HCT116 (cell line): ENCODE results near the gene ANKRD29. TPM values are rescaled to one million over a fixed set of nuclear protein-coding genes. Genes with fewer than 3 reads are reported as not detected.

Experiments
- ATAC-seq: fragments of 200-7000 bp; cut with Tn5 transposase; 2 replicates; pipeline ENCODE4 v1.9.1; 2020; ENCODE audit warnings: mild to moderate bottlenecking, moderate library complexity
- BruUV-seq: library from RNA; stranded (reverse); fragments of 400-500 nt; replicated peaks from 2 replicates; lab custom pipeline; 2021; lab: Mats Ljungman, UMichigan
- CTCF ChIA-PET: fragments of 300-600 bp; sonication (Branson Sonifier 250); formaldehyde crosslinking; loops from one replicate; lab custom pipeline; 2021; ENCODE audit warnings: antibody characterized with exemption; lab: Charles Lee
- POLR2A ChIA-PET: fragments of 300-600, 350-600 bp; sonication (Branson Sonifier 250); formaldehyde crosslinking; loops from one replicate; lab custom pipeline; 2021; ENCODE audit warnings: antibody characterized with exemption; lab: Charles Lee
- RAD21 ChIA-PET, 2 experiments: fragments of 300-600 bp; sonication (Branson Sonifier 250); formaldehyde crosslinking; loops; one replicate each; lab custom pipeline; 2023; ENCODE audit warnings: low total read pairs in 2 of 2; ENCODE audit not compliant: uncharacterized antibody in 2 of 2, unreplicated experiment in 2 of 2, low non-redundant PET in 1 of 2; lab: Charles Lee
- DNase-seq: peaks from one replicate; pipeline ENCODE4 v3.0.0-alpha.2; 2010; ENCODE audit warnings: low read depth, low spot score
- H2AFZ ChIP-seq: fragments of 200-600 bp; shearing (Covaris generic), sonication (generic); 2 replicates; pipeline ENCODE4 v1.6.1; 2017; ENCODE audit warnings: low read depth, mixed run types, mixed read lengths, antibody characterized with exemption, low read length; ENCODE audit not compliant: poor library complexity, severe bottlenecking
- H3K27ac ChIP-seq: 2 replicates; pipeline ENCODE4 v1.5.1; 2012; ENCODE audit warnings: low read depth, low read length
- H3K27me3 ChIP-seq: fragments of 200-600 bp; sonication (generic); 2 replicates; pipeline ENCODE4 v1.6.1; 2016; ENCODE audit warnings: mixed run types, low read length, mixed read lengths; ENCODE audit not compliant: insufficient read depth
- H3K36me3 ChIP-seq, 2 experiments: fragments of 200-500 bp in 1 of 2; fragments of 200-600 bp in 1 of 2; sonication (Bioruptor generic) in 1 of 2; sonication (generic) in 1 of 2; 2 replicates each; pipeline versions ENCODE4 v1.5.1 to v1.6.1; 2014 to 2016; ENCODE audit warnings: low read length in 2 of 2, inconsistent platforms in 1 of 2, mixed read lengths in 1 of 2, mixed run types in 1 of 2; ENCODE audit not compliant: insufficient read depth in 2 of 2, control insufficient read depth in 1 of 2
- H3K4me1 ChIP-seq, 2 experiments: fragments of 200-600 bp in 1 of 2; sonication (generic) in 1 of 2; 2 replicates each; pipeline versions ENCODE4 v1.5.1 to v1.6.1; 2012 to 2017; ENCODE audit warnings: low read length in 2 of 2, inconsistent platforms in 1 of 2, mild to moderate bottlenecking in 1 of 2, mixed read lengths in 1 of 2, mixed run types in 1 of 2, moderate library complexity in 1 of 2; ENCODE audit not compliant: insufficient read depth in 2 of 2, control insufficient read depth in 1 of 2
- H3K4me2 ChIP-seq: fragments of 200-600 bp; sonication (generic); 2 replicates; pipeline ENCODE4 v1.6.1; 2017; ENCODE audit warnings: mixed run types, low read length, mixed read lengths
- H3K4me3 ChIP-seq, 2 experiments: fragments of 200-600 bp in 1 of 2; sonication (generic) in 1 of 2; replicated peaks in 1 of 2; 2 replicates each; pipeline ENCODE4 v1.5.1; 2011 to 2016; ENCODE audit warnings: low read length in 2 of 2, control low read depth in 1 of 2, low read depth in 1 of 2, mild to moderate bottlenecking in 1 of 2, mixed read lengths in 1 of 2, mixed run types in 1 of 2
- H3K79me2 ChIP-seq: fragments of 200-600 bp; sonication (generic); 2 replicates; pipeline ENCODE4 v1.6.1; 2017; ENCODE audit warnings: mild to moderate bottlenecking, mixed run types, low read length, moderate library complexity, mixed read lengths; ENCODE audit not compliant: insufficient read depth
- H3K9ac ChIP-seq: fragments of 200-600 bp; sonication (generic); 2 replicates; pipeline ENCODE4 v1.6.1; 2016; ENCODE audit warnings: low read length, mixed read lengths
- H3K9me2 ChIP-seq: fragments of 200-600 bp; sonication (generic), shearing (Covaris generic); 2 replicates; pipeline ENCODE4 v1.6.1; 2017; ENCODE audit warnings: mixed run types, mild to moderate bottlenecking, moderate library complexity; ENCODE audit not compliant: insufficient read depth
- H3K9me3 ChIP-seq, 2 experiments: fragments of 200-500 bp in 1 of 2; fragments of 200-600 bp in 1 of 2; sonication (Bioruptor generic) in 1 of 2; sonication (generic) in 1 of 2; 2 replicates each; pipeline ENCODE4 v1.6.1; 2014 to 2017; ENCODE audit warnings: low read length in 2 of 2, mixed read lengths in 2 of 2, inconsistent platforms in 1 of 2, low read depth in 1 of 2, mild to moderate bottlenecking in 1 of 2, mixed run types in 1 of 2, moderate library complexity in 1 of 2; ENCODE audit not compliant: control insufficient read depth in 1 of 2, insufficient read depth in 1 of 2
- H4K20me1 ChIP-seq: fragments of 200-600 bp; sonication (generic), shearing (Covaris generic); 2 replicates; pipeline ENCODE4 v1.6.1; 2017; ENCODE audit warnings: mixed run types, mild to moderate bottlenecking, moderate library complexity; ENCODE audit not compliant: insufficient read depth
- CBX3 ChIP-seq: IDR thresholded peaks from 2 replicates; pipeline ENCODE4 v1.6.1; 2012; ENCODE audit warnings: low read depth
- CEBPB ChIP-seq: IDR thresholded peaks from 2 replicates; pipeline ENCODE4 v1.6.1; 2012; ENCODE audit warnings: low read depth
- EGR1 ChIP-seq: IDR thresholded peaks from 2 replicates; pipeline ENCODE4 v1.6.1; 2012; ENCODE audit warnings: low read depth
- ELF1 ChIP-seq: IDR thresholded peaks from 2 replicates; pipeline ENCODE4 v1.6.1; 2012; ENCODE audit warnings: low read depth, borderline replicate concordance
- EZH2 ChIP-seq: fragments of 200-600 bp; sonication (generic); IDR thresholded peaks from 2 replicates; pipeline ENCODE4 v1.6.1; 2017; ENCODE audit warnings: antibody characterized with exemption, mixed run types
- POLR2A ChIP-seq: IDR thresholded peaks from 2 replicates; pipeline ENCODE4 v1.7.0; 2011; ENCODE audit warnings: borderline replicate concordance; ENCODE audit not compliant: insufficient read depth, insufficient read length; ENCODE audit errors: extremely low read depth
- SIN3A ChIP-seq: IDR thresholded peaks from 2 replicates; pipeline ENCODE4 v1.6.1; 2012; ENCODE audit warnings: low read depth
- SP1 ChIP-seq: IDR thresholded peaks from 2 replicates; pipeline ENCODE4 v1.6.1; 2012; ENCODE audit warnings: low read depth
- SRF ChIP-seq: IDR thresholded peaks from 2 replicates; pipeline ENCODE4 v1.6.1; 2012; ENCODE audit warnings: low read depth
- TCF7L2 ChIP-seq: IDR thresholded peaks from 2 replicates; pipeline ENCODE4 v1.7.0; 2011; ENCODE audit warnings: borderline replicate concordance, inconsistent platforms; ENCODE audit not compliant: insufficient read depth, insufficient read length; ENCODE audit errors: extremely low read depth
- ZFX ChIP-seq: fragments of 450-650 bp; IDR thresholded peaks from 2 replicates; pipeline ENCODE4 v1.6.1; 2017
- ZNF274 ChIP-seq: fragments of 200-500 bp; sonication (Bioruptor generic); IDR thresholded peaks from 2 replicates; pipeline ENCODE4 v1.6.1; 2014; ENCODE audit warnings: mild to moderate bottlenecking, low read depth, low read length, inconsistent platforms
- intact Hi-C: fragments of 100-400 bp; cut with micrococcal nuclease; formaldehyde crosslinking; loops from 2 replicates; pipeline ENCODE4 v1.10.0; 2022
- total RNA-seq: library from RNA; stranded (reverse); gene quantifications from one replicate; pipeline ENCODE4 v1.2.1, GENCODE V29; 2021; ENCODE audit not compliant: unreplicated experiment
- TF ChIP-seq, protein P1 (sequence below): IDR thresholded peaks from 2 replicates; pipeline ENCODE4 v1.6.1; 2011; ENCODE audit warnings: mild to moderate bottlenecking, low read length, moderate library complexity; ENCODE audit not compliant: insufficient replicate concordance; ENCODE audit errors: extremely low read depth
- TF ChIP-seq, protein P2 (sequence below): IDR thresholded peaks from 2 replicates; pipeline ENCODE4 v1.6.1; 2012
- TF ChIP-seq, protein P3 (sequence below), 3 experiments: fragments of 200-600 bp in 1 of 3; sonication (generic) in 1 of 3; IDR thresholded peaks in 2 of 3; conservative IDR thresholded peaks in 1 of 3; 2 replicates each; pipeline ENCODE4 v1.5.1; 2012 to 2017; ENCODE audit warnings: low read depth in 2 of 3, low read length in 2 of 3, antibody characterized with exemption in 1 of 3, borderline replicate concordance in 1 of 3, control low read depth in 1 of 3, mild to moderate bottlenecking in 1 of 3, mixed read lengths in 1 of 3, mixed run types in 1 of 3, moderate library complexity in 1 of 3; ENCODE audit not compliant: insufficient read depth in 1 of 3

Gene ANKRD29
- total RNA-seq, 1 experiment from 2014 or later, result 8.8 TPM

DNA sequence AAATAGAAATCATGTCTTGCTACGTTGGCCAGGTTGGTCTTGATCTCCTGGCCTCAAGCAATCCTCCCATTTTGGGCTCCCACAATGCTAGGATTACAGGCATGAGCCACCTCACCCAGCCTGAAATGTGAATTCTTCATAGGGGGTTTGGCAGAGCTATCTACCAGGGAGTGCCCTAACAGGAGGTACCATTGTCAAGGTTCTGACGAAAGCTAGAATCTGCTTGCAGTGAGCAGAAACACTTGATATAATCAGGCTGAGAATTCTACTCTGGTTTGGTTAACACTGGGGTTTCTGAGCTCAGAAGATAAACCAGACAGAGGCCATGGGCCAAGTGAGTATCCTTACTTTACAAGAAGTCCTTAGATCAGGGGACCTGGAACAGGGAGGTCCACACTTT, 19.3 kb upstream of the ANKRD29 start:
- ChIA-PET POLR2A (no interaction called here), CTCF (no interaction called here), RAD21 (no interaction called here)
- no peak overlapping the region for H3K27ac ChIP-seq
- H3K4me2 ChIP-seq, result no peak overlapping the region
- intact Hi-C loops, result no loop called here
- no peaks in the 10 kb centered on the region for H3K9me3 ChIP-seq
- no peaks in the 10 kb centered on the region for H3K36me3 ChIP-seq
- no peak overlapping the region for H3K9ac ChIP-seq
- DNase-seq (no peak), ATAC-seq (no peak)
- TF ChIP-seq SP1, result no peak
- TF ChIP-seq SRF, result no peak
- TF ChIP-seq EZH2, result no peak
- TF ChIP-seq, protein P1, sequence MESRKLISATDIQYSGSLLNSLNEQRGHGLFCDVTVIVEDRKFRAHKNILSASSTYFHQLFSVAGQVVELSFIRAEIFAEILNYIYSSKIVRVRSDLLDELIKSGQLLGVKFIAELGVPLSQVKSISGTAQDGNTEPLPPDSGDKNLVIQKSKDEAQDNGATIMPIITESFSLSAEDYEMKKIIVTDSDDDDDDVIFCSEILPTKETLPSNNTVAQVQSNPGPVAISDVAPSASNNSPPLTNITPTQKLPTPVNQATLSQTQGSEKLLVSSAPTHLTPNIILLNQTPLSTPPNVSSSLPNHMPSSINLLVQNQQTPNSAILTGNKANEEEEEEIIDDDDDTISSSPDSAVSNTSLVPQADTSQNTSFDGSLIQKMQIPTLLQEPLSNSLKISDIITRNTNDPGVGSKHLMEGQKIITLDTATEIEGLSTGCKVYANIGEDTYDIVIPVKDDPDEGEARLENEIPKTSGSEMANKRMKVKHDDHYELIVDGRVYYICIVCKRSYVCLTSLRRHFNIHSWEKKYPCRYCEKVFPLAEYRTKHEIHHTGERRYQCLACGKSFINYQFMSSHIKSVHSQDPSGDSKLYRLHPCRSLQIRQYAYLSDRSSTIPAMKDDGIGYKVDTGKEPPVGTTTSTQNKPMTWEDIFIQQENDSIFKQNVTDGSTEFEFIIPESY, result no peak
- TF ChIP-seq TCF7L2, result no peak
- H4K20me1 ChIP-seq, result no peaks in the 10 kb centered on the region
- BruUV-seq, result no TSS peak
- H3K79me2 ChIP-seq, result no peaks in the 10 kb centered on the region
- H3K9me2 ChIP-seq, result no peaks in the 10 kb centered on the region
- H3K27me3 ChIP-seq, result no peaks in the 10 kb centered on the region
- H2AFZ ChIP-seq, result no peak overlapping the region
- H3K4me1 ChIP-seq, result peaks cover 0 to 5% of the 10 kb centered on the region in 2 experiments; a peak in 1 of 4 replicates
- H3K4me3 ChIP-seq, result no peak overlapping the region

DNA sequence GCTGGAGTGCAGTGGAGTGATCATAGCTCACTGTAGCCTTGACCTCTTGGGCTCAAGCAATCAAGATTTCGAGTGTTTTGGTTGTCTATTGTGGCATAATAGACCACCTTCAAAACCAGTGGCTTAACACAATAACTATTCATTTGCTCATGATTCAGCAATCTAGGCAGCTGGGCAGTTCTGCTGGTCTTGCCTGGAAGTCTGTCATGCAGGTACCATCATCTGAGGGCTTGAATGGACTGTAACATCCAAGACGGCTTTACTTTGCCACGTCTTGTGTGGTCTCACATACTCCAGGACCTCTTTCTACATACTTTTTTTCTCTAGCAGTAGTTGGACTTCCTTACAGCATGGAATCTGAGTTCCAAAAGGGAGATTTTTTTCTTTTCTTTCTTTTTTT, 13.2 kb upstream of the ANKRD29 start:
- ChIA-PET RAD21 (no interaction called here), CTCF (interaction anchor here (0.9 kb wide), 1 partner anchor 27 kb away, joined by 5 read pairs; no protein-coding TSS in a partner anchor), POLR2A (no interaction called here)
- DNase-seq, result no peak
- Histone ChIP-seq H3K4me1 (peaks cover 0 to 9% of the 10 kb centered on the region in 2 experiments; a peak in 1 of 4 replicates), H4K20me1 (no peaks in the 10 kb centered on the region), H3K9me3 (no peaks in the 10 kb centered on the region), H3K9me2 (no peaks in the 10 kb centered on the region), H3K4me2 (no peak overlapping the region), H3K27me3 (no peaks in the 10 kb centered on the region), H3K36me3 (no peaks in the 10 kb centered on the region), H3K4me3 (no peak overlapping the region), H2AFZ (no peak overlapping the region), H3K27ac (no peak overlapping the region), H3K79me2 (no peaks in the 10 kb centered on the region), H3K9ac (no peak overlapping the region)
- ATAC-seq, result no peak
- no TSS peak for BruUV-seq
- intact Hi-C loops, result no loop called here
- TF ChIP-seq SIN3A, result no peak
- TF ChIP-seq, protein P1, result no peak
- TF ChIP-seq TCF7L2, result no peak
- TF ChIP-seq POLR2A, result no peak
- TF ChIP-seq, protein P2, sequence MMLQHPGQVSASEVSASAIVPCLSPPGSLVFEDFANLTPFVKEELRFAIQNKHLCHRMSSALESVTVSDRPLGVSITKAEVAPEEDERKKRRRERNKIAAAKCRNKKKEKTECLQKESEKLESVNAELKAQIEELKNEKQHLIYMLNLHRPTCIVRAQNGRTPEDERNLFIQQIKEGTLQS, result no peak
- TF ChIP-seq, protein P3, sequence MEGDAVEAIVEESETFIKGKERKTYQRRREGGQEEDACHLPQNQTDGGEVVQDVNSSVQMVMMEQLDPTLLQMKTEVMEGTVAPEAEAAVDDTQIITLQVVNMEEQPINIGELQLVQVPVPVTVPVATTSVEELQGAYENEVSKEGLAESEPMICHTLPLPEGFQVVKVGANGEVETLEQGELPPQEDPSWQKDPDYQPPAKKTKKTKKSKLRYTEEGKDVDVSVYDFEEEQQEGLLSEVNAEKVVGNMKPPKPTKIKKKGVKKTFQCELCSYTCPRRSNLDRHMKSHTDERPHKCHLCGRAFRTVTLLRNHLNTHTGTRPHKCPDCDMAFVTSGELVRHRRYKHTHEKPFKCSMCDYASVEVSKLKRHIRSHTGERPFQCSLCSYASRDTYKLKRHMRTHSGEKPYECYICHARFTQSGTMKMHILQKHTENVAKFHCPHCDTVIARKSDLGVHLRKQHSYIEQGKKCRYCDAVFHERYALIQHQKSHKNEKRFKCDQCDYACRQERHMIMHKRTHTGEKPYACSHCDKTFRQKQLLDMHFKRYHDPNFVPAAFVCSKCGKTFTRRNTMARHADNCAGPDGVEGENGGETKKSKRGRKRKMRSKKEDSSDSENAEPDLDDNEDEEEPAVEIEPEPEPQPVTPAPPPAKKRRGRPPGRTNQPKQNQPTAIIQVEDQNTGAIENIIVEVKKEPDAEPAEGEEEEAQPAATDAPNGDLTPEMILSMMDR (IDR thresholded peaks at IDR 0.05 in 2 of 3, conservative IDR thresholded peaks at IDR 0.05 in 1 of 3; ENCODE audit: borderline replicate concordance in 1 of 3, insufficient read depth in 1 of 3, low read depth in 2 of 3, low read length in 2 of 3), result no peak
- no peak for TF ChIP-seq ZNF274
- no peak for TF ChIP-seq ELF1
- no peak for TF ChIP-seq CEBPB
- no peak for TF ChIP-seq EZH2
- TF ChIP-seq ZFX, result no peak
- TF ChIP-seq EGR1, result no peak
- no peak for TF ChIP-seq CBX3
